HG03442 (cell line): ENCODE measurements around the gene NRG2.
A peak's percentile ranks its signal among the peaks of the same experiment; 100 is the strongest.

Experiments used
- ATAC-seq: cut with Tn5 transposase; IDR thresholded peaks from one replicate; pipeline ENCODE4 v1.9.1; 2021; ENCODE audit warnings: mild to moderate bottlenecking, moderate library complexity; ENCODE audit not compliant: unreplicated experiment

The NRG2 gene

GRCh38 chr5:139863855-139864558 lies 179.1 kb downstream of the NRG2 start:
- ATAC-seq, result peak; percentile 58

DNA sequence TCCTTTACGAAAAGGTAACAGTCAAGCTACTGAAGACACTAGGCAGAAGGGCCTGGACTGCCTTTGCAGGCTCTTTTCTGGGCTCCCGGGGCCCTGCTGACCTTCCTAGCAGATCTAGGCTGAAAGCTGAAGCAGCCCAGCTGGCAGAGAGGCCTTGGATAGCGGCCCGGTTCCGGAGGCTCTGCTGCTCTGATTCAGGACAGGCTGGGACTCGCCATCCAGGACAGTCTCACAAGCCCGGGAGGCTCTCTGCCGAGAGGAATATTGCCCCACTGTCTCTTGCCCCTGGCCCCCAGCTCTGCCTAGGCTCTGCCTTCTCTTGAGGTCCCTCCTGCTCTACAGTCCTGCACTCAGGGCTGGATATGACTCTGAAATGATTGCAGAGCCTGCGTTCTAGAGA lies 179.7 kb downstream of the NRG2 start:
- no peak for ATAC-seq

DNA sequence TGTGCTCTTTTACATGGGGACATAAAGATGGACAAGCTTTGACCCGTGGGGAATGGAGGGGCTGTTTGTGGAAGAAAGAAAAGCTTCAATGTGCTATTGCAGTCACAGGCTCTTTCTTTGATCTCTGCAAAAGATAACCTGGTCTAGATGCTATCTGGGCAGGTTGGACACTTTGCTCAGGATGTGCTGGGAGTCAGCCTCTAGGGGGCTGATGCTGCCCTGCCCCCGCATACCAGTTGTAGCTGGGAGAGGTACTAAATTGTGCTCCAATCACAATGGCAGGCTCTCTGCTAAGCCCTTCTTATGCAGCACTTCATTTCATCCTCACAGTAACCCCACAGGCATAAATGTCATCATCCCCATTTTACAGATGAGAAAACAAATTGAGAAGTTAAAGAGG lies 180.3 kb downstream of the NRG2 start:
- ATAC-seq, result no peak

- ATAC-seq, result peak; percentile 46
These were observed 180.8 kb downstream of the NRG2 start for GRCh38 chr5:139862313-139862712.

- no peak for ATAC-seq
These were observed 181.3 kb downstream of the NRG2 start for GRCh38 chr5:139861889-139862207.

DNA sequence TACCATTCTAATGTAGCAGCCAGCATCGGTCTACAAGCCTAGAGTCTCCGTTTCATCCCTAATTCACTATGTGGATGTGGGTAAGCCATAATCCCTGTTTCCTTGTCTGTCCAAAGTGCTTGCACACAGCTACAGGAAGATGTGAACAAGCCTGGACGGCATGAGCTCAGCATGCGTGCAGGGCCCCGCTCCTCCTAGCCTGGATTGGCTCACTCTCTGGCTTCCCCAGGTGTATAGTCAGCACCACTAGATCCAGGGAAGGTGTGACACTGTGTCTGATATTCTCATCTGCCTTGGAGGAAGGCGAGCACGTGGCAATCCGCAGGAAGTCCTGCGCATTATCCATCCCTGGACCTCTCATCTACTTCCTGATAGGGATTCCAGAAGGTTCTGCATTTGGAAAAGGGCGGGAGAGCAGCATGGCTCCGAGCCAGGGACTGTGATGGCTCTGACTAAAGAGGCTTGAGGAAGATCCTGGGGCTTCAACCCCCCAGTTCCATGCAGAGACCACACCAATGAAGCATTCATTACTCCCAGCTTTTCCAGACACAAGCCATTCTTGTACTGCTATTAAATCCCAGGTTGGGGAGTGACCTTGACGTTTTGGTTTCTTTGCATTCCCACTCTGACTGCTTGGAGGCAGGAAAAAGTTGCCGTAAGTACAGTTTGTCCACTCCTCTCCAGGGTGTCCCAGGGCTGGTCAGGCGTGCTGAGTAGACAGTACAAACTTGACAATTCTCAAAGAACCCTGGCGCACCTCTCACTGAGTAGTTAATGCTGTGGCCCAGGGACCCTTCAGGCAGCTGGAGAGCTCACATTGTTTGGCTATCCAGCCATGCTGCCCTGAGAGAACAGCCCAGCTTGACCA lies 181.8 kb downstream of the NRG2 start:
- ATAC-seq, result no peak

DNA sequence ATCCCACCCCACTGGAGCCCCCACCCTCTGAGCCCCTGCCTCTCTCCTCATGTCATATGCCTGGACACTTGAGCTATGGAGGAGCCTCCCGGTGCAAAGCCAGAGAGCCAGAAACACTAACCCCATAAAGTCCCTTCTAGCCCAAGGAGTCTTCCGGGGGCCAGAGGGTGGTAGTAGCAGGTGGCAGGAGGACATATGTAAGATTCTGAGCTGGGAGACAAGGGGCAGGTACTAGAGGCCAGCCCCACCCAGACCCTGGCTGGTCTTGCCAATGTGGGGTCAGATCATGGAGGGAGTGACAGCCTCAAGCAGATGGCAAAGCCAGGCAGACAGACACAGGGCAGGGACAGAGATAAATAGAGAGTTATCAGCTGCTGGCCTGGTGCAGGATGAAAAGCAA lies 184.1 kb downstream of the NRG2 start:
- no peak for ATAC-seq

- no peak for ATAC-seq
These were observed 186.4 kb downstream of the NRG2 start for GRCh38 chr5:139856714-139857113.

GRCh38 chr5:139855946-139856540 lies 187.1 kb downstream of the NRG2 start:
- ATAC-seq, result no peak

DNA sequence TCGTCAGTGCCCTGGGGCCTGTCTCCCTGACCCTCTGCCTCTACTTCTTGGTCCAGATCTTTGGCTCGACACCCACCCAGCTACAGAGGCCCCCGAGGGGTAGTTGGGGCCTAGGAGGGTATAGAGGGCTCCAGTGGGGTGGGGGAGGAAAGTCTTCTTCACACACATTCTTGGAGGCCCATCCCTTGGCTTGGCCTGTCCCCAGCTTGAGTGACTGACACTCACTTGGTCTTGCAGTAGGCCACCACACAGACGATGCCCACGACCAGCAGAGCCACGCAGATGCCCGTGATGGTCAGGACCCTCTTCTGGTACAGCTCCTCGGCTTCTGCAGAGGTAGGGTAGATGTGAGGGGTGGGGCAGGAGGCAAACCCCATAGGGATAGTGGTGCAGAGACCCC lies 187.6 kb downstream of the NRG2 start:
- no peak for ATAC-seq

GRCh38 chr5:139854953-139855352 lies 188.1 kb downstream of the NRG2 start:
- ATAC-seq, result no peak

GRCh38 chr5:139854029-139854605 lies 189.0 kb downstream of the NRG2 start:
- ATAC-seq, result no peak

- no peak for ATAC-seq
These were observed 190.4 kb downstream of the NRG2 start for GRCh38 chr5:139852696-139853095.

- ATAC-seq, result no peak
These were observed 191.5 kb downstream of the NRG2 start for GRCh38 chr5:139851558-139851957.

DNA sequence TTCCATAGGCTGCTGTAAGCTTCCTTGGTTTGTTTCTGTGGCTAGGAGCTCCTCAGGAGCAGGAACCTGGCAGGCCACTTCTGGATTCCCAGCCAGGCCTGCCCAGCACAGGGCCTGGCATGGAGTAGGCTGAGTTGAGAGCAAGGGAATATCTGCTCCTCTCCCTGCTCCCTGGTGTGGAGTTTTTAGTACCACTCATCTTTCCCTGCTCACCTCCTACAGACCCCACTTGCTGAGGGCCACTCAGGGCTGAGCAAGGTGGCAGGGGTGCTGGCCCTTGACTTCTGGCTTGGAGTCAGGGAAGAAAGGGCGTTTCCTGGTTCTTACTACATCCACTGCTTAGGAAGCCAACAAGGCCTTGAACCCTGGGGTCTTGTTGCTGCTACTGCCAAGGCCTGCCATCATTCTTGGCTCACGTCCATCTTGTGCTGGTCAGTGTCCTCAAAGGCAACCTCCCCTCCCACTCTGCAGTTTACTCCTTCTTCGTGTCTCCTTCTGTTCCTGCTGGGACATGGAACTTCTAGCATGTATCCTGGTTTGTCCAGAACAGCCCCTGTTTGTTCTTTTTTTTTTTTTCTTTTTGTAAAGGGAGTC lies 192.6 kb downstream of the NRG2 start:
- no peak for ATAC-seq

DNA sequence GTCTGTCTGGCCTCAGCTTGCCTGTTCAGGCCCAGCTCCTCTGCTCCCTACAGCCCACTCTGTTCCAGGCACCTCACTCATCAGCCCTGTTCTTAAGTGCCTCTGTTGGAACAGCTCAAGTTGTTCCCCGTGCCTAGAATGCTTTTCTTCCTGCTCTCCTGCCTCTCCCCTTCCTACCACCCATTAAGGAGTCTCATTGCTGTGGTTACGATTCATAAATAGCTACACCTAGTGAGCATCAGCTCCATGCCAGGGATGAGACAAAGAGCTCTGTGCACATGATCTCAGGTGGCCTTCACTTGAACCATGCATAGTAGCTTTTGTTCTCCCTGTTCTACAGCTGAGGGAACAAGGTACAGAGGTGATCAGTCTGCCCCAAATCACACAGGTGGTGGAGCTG lies 193.2 kb downstream of the NRG2 start:
- no peak for ATAC-seq

DNA sequence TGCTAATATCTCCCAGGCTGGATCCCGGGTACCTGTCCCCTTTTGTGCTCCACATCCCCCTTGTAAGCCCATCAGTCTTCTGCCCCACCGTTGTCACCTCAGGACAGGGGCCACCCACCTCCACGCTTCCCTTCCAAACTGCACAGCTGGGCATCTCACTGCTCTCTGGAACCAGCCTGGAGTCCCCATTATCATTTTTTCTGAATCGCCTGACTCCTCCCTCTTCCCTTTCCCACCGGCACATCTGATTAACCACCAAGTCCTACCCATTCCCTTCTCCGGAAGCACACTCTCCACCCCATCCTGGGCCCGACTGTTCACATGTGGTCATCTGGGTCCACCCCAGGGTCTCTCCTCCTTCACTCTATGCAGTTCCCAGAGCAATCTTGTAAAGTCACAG lies 193.6 kb downstream of the NRG2 start:
- ATAC-seq, result no peak

GRCh38 chr5:139848508-139849100 lies 194.5 kb downstream of the NRG2 start:
- ATAC-seq, result peak; percentile 2

DNA sequence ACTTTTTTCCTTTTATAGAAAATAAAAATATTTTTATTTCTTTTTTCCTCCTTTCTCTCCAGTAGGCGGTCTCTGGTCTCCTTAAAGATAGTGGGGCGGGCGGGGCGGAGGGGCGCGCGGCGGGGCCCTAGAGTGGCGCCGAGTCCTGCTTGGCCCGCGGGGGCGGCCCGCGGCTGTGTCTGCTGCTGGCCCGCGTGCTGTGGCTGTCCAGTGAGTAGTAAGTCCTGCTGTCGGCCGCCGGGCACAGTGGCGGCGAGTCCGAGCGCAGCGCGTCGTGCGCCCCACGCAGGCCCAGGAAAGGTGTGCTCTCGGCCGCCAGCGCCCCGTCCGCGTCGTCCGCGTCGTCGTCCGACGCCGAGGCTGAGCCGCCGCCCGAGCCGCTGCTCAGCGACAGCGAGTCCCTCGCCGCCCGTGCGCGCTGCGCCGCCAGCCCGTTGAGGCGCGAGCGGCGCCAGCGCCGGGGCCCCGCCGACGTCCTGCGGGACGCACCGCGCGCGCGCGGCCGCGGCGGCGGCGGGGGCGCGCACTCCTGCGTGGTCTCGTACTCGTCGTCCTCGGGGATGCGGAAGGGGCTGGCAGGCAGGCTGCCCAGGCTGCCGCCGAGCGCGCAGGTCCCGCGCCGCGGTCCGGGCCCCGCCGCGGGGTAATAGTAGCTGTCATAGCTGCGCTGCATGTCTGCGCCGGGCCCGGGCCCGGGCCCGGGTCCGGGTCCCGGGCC lies 195.2 kb downstream of the NRG2 start:
- ATAC-seq, result peak; percentile 68

GRCh38 chr5:139847091-139847490 lies 196.0 kb downstream of the NRG2 start:
- no peak for ATAC-seq
